Measurements from ENCODE around the gene NXPH1.

Gene NXPH1

GRCh38 chr7:8433477-8434289 lies at the start of gene NXPH1:
NXPH1 (plus strand) TSS chr7:8433609.
- DNase-seq (ENCODE audit: low spot score), result no peak

- no peak for DNase-seq (ENCODE audit: low spot score)
These were observed 48.5 kb upstream of the NXPH1 start for GRCh38 chr7:8384901-8385300.

DNA sequence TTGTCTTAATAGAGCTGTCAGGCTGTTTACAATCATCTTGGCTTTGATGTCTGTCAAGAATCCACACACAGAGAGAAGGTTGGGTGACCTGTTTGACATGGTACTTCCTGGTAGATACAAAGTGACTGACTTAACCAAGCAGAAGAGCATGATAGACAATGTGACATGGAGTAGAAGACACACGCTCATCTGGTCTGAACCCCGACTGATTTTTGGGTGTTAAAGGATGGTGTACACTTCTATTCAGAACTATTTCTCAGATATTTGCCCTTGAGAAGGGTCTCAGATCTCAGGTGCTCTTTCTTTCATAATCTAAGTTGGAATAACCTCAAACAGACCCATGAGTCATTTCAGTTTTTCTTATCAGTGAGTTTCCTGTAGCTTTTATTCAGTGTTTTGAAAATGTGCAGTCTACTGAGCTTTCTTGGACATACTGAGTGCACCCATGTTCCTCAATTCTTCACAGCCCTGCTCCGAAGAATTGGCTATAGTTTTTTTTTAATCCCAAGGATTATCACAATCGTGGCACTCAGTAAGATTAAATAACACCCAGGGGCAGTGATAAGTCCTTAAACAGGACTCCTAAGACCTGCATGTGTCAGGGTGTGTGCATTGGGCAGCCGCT lies 46.4 kb upstream of the NXPH1 start:
- no peak for DNase-seq (ENCODE audit: low spot score)

DNA sequence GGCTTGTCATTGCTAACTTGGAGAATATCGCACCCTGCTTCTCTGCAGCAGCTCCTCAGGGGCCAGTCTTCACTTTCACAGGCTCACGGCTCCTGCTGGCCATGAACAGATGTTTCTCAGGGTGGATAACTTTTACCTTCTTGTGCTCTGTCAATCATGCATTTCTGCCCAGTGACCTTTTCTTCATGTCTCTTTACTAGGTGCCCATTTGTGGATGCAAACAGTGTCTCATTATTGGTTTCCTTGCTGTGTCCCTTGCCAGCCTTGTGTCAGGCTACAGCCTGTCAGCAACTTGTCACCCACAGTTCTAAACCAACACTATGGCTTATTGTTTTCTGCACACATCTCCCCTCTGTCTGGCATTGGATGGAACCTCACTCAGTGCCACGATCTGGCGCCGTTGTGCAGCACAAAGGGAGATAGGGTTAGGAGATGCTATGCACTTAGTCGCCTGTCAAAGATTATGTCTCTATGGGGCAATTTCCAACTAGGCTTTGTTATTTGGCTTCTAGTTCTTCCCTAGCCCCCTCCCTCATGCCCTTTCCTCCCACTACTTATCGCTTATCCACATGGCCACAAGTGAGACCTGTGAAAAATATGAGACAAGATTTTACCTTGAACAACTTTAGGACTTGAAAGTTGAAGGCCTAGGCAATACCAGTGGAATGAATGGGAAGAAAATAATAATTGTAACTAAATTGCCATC lies 45.7 kb upstream of the NXPH1 start:
- DNase-seq (ENCODE audit: low spot score), result no peak

DNA sequence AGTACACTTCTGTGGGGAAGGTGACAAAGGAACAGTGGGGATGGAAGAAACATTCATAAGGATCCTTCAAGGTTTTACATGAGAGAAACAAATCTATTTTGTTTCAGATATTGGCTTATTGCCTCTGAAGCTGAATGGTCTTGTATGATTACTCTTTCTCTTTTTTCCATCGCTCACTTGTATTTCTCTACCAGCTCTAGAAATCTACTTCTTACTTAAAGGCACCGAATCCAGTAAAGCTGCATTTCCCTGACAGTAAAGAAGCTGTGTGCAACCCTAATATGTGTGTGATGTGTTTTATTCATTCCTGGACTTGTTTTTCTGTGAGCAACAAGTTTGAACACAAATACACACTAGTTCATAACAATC lies 45.2 kb upstream of the NXPH1 start:
- DNase-seq (ENCODE audit: low spot score), result no peak

- DNase-seq (ENCODE audit: low spot score), result no peak
These were observed 43.7 kb upstream of the NXPH1 start for GRCh38 chr7:8389593-8390261.

- DNase-seq (ENCODE audit: low spot score), result no peak
These were observed 43.2 kb upstream of the NXPH1 start for GRCh38 chr7:8390262-8390626.

DNA sequence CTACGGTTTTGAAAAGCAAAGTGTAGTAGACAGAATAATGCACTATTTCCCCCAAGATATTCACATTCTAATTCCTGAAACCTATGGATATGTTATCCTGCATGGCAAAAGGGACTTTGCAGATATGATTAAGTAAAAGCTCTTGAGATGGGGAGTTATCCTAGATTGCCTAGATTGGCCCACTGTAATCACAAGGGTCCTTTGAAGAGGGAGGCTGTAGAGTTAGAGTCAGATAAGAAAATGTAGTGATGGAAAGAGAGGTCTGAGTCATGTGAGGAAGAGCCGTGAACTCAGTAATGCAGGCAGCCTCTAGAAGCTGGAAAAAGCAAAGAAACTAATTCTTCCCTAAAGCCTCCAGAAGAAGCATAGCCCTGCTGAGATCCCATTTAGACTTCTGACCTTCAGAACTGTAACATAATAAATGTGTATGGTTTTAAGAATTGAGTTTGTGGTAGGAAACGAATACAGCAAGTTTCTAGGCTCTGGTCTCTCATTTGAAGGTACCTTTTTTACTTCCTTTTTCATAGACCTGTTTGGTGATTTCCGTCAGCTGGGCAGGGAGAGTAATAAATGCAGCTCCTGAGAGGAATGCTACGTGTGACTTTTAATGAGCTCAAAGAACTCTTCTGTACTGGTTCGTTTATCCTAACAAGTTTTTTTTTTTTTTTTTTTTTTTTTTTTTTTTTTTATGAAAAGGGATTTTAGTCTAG lies 41.9 kb upstream of the NXPH1 start:
- no peak for DNase-seq (ENCODE audit: low spot score)

DNA sequence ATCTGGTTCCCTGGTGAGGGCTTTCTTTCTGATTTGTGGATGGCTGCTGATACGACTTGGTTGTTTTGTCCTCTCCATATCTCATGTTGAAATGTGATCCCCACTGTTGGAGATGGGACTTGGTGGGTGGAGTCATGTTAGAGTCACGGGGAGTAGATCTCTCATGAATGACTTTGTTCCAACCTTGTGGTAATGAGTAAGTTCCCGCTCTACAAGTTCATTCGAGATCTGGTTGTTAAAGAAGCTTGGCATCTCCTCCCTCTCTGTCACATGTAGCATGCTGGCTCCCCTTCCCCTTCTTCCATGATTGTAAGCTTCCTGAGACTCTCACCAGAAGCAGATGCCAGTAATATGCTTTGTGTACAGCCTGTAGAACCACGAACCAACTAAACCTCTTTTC lies 37.1 kb upstream of the NXPH1 start:
- DNase-seq (ENCODE audit: low spot score), result no peak

DNA sequence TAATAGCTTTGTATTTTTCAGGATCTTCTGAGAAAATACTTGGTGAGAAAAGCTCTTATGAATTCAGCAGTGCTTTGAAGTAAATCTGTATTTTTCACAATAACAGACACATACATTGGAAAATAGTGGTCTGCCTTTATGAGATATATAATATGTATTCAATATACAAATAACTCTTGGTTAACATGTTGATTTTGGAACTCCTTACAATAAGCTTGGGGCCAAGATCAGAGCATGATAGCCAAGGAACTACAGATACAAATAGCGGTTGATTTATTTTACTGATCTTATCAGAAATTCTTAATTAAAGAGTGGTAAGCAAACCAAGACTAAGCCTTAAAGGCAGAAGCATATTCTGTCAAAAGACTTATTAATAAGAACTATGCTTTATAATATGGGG lies 24.5 kb upstream of the NXPH1 start:
- DNase-seq (ENCODE audit: low spot score), result no peak

DNA sequence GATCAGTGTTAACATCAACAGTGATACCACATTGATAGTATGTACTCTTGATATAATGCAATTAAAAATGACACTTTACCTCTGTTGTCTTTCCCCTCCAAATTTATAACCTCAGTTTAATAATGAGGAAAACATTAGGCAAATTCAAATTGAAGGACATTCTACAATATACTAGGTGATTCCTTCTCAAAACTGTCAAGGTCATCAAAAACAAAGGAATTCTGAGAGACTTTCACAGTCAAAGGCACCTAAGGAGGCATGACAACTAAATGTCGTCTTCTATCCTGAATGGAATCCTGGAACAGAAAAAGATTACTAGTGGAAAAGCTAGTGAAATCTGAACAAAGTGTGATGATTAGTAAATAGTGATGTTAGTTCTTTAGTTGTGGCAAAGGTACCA lies 22.3 kb upstream of the NXPH1 start:
- no peak for DNase-seq (ENCODE audit: low spot score)

DNA sequence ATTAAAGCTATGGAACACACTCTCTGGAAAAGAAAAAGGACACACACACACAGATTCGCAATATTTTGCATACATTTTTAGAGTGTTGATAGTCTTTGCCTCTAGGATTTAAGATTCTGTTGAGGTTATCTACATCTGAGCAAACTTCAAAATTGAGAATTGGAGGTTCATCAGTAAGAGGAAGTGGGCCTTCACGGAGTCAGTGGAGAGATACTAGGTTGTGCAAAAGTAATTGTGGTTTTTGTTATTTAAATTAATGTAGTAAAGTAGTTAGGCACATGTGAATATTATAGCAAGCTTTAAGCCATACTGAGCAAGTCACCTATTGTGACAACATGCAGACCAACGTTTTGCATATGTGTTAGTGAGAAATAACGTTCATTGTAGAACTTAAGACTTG lies 19.8 kb upstream of the NXPH1 start:
- no peak for DNase-seq (ENCODE audit: low spot score)

- peak; percentile 51 for DNase-seq (ENCODE audit: low spot score)
These were observed 14.7 kb upstream of the NXPH1 start for GRCh38 chr7:8418629-8419245.

DNA sequence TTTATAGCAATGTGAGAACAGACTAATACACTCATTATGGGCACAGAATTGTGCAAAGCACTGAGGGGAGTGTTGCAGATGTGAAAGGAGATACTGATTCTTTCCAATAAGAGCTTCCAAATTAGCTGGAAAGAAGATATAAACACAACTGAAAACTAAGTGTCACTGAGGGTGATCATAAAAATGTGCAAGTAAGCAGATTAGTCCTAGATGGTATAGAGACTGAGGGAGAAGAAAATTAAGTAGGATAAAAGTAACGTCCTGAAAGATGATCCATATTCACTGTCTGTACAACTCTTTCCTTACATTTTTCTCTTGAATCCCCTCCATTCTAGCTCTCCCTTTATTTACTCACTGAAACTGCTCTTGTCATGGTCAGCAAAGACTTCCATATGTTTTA lies 11.2 kb upstream of the NXPH1 start:
- no peak for DNase-seq (ENCODE audit: low spot score)

- DNase-seq (ENCODE audit: low spot score), result no peak
These were observed 10.4 kb upstream of the NXPH1 start for GRCh38 chr7:8423057-8423456.

DNA sequence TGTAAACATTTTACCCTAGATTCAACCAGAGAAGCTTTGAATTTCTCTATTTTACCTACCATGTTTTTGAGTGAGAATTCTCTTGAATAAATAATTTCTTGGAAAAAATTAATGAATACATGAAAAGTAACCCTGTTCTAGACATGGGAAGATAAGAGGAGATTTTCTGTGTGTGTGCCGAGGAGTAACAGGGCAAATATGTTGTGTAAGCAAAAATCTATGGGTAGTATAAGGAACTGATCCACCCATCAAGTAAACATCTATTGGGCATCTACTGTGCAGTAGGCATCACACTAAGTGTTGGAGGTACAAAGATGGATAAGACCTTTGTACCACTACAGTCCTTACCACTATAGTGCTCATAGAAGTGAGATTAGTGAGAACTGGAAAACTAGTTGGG lies 8.2 kb upstream of the NXPH1 start:
- no peak for DNase-seq (ENCODE audit: low spot score)

DNA sequence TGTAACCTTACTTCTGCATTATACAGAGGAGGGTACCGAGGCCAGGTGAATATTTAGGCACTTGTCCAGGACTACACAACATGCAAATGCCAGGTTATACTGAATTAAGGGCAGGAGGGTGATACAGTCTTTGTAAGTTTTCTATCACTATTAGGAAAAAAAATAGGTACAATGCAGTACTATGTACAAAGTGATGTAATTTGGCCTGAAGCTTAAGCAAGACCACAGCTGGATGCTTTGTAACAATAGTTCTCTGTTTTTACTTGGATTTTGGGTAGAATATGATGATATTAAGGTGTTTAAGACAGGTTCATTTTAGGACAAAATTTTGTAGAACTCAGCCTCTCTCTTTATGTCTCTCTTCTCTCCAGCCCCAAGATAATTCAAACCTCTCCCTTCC lies 2.8 kb upstream of the NXPH1 start:
- DNase-seq (ENCODE audit: low spot score), result no peak

DNA sequence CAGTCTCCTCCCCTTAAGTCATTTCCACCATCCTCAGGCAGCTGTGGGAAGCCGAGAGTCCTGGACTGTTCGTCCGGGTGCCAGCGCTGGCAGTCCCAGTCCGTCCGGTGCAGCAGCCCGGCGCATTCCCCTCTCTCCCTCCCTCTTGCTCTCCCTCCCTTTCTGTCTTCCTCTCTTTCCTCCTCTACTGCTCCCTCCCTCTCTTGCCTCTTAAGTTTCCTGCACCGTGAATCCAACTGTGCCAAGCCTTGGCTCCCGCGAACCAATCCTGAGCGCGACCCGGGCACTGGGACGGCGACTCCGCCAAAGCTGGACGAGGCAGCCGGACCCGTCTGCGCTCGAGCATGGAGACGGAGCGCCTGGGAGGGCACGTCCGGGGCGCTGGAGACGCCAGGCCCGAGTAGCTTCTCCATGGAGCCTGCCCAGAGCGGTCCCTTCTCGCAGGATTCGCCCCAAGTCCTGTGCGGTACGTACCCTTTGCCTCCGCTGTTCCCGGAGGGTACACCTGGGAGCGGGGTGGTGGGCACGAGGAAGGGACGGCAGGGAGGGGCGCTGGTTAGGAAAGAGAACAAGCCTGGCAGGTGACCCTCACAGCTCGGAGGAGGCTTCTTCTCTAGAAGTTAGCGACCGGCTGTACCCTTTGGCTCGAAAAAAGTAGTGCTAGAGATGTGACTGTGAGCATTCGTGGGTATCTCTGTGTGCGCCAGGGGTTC lies 1.0 kb downstream of the NXPH1 start:
- no peak for DNase-seq (ENCODE audit: low spot score)

DNA sequence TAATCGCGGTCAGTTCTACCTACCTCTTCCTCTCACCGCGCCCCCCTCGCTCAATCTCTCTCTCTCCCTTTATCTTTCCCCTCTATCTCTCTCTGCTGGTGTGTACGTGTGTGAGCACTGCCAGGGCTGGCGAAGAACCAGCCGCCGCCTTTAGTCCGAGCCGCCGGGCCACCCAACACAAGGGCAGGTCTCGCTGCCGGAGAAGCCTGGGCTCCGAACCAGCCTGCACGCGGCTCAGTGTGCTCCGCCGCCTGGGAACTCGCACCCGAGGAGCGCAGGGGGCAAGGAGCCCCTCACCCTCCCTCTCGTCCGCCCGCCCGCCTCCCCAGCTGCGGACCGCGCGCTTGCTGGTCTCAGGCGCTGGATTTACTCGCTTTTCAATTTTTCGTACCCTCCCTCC lies 1.7 kb downstream of the NXPH1 start:
- DNase-seq (ENCODE audit: low spot score), result no peak

DNA sequence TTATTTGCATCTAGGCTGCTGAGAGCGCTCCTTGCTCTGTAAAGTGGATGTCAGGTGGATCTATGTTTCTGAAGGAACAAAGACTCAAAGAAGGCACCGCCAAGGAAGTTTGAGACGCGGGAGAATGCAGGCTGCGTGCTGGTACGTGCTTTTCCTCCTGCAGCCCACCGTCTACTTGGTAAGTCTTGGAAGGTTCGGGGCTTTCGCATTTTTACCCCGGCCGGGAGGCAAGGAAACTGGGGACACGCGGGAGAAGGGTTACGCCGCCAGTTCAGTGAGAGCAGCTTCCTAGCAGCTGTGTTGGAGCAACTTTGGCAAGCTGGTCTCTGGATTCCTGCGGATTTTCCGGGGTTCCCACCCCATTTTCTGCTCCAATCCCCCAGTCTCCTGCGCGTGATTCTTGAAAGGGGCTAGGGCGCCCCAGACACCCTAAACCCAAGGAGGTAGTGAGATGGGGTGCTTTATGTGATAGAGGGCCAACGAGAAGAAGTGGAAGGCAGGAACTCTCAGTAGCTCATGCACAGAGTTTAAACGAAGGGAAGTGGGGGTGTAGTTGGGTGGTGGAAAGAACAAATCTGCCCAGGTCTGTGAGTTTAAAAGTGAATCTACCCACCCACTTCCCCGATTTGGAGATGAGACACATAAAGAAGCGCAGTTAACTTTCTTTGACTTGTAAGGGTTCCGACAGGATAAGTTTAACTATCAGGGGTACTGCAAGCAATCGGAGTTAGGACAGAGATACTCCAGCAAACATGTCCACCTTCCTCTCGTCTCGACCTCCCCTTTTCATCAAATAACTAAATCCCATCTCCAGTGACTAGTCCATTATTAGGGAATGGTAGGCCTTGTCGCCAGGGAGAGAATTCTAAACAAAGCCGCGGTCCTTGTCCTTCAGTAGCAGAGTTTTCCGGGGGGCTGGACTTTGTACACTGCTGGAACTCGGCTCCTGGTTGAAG lies 2.5 kb downstream of the NXPH1 start:
- no peak for DNase-seq (ENCODE audit: low spot score)

Data from hematopoietic multipotent progenitor cell treated with erythropoietin and hydrocortisone succinate and interleukin-3 and kit ligand, for 15 days (in vitro differentiated cells).